ENCODE results near the gene MLLT3.

The MLLT3 gene

GRCh38 chr9:20557890-20558565 is 64.3 kb downstream of the MLLT3 start:
- DNase-seq (ENCODE audit: low read depth): no peak

GRCh38 chr9:20557285-20557684 is 65.0 kb downstream of the MLLT3 start:
- DNase-seq (ENCODE audit: low read depth): no peak

DNA sequence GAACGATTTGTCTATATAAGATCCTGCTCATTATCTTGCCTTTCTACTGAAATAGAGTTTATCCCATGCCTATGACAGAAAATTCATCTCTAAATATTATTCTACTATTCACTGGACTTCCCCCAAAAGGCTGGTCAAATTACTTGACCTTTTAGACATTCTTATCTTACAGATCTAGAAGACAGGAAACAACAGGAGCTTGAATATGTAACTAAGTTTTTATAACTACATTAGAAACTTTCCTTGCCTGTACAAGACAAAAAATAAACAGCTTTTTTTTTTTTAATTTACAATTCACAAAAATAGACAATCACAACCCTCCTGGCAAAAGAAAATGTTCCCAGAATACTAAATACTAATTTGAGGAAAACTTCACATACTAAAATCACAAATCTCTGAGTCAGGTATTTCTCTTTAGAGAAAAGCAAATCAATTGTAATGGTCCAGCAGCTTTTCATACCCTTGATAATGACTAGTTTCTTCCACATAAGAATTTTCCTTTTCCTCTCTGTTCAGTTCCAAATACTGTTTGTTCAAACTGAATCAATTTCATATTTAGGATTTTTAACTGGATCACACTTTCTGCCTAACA is 68.6 kb downstream of the MLLT3 start:
- DNase-seq (ENCODE audit: low read depth): no peak

- DNase-seq (ENCODE audit: low read depth): no peak
Observed at GRCh38 chr9:20552874-20553557, 69.3 kb downstream of the MLLT3 start.

DNA sequence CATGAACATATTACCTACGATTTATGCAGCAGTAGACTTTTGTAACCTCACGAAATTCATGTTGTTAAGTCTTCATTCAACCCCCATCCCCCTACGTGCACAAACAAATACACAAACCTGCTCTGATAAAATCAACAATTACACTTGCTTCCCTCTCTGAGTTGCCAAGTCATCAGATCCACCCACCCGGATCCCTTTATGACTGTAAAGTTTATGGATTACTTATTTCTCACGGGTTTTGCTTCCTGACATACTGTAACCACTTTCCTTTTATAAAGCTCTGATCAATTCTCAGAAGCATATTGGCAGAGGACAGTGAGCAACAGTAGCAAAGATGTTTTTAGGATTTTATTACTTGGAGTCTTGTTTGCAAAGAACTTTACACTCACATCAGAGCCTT is 70.5 kb downstream of the MLLT3 start:
- no peak for DNase-seq (ENCODE audit: low read depth)

DNA sequence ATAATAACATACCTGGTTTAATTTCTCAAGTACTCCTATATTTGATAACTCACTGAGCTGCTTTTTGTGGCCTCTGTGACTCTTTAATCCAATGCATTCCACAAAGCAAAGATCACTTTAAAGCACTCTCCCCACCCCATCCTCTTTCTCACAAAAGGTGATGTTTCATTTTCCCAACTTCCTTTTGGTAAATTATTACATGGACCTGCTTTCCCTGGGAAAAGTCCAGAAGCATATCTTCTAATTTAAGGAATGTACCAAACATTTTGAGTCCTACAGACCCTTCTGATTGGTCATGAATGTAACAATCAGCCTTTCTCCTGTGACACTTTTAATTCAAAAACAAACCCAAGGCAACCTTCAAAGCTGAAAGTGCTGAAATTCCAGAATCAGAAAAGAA is 71.1 kb downstream of the MLLT3 start:
- no peak for DNase-seq (ENCODE audit: low read depth)

DNA sequence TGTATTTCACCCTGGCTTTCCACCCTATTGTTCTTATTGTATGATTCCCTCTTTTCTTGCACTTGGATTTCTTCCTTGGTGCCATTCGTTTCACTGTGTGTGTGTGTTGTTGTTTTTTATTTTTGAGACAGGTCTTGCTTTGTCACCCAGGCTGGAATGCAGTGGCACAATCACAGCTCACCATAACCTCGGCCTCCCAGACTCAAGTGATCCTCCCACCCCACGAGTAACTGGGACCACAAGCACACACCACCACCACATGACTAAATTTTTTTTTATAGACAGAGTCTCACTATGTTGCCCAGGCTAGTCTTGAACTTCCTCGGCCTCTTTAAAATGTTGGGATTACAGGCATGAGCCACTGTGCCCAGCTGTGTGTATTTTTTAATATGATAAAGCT is 72.0 kb downstream of the MLLT3 start:
- no peak for DNase-seq (ENCODE audit: low read depth)

- DNase-seq (ENCODE audit: low read depth): no peak
Observed at GRCh38 chr9:20549053-20549452, 73.2 kb downstream of the MLLT3 start.

- DNase-seq (ENCODE audit: low read depth): no peak
Observed at GRCh38 chr9:20545023-20545622, 77.2 kb downstream of the MLLT3 start.

GRCh38 chr9:20540169-20540863 is 82.0 kb downstream of the MLLT3 start:
- no peak for DNase-seq (ENCODE audit: low read depth)

DNA sequence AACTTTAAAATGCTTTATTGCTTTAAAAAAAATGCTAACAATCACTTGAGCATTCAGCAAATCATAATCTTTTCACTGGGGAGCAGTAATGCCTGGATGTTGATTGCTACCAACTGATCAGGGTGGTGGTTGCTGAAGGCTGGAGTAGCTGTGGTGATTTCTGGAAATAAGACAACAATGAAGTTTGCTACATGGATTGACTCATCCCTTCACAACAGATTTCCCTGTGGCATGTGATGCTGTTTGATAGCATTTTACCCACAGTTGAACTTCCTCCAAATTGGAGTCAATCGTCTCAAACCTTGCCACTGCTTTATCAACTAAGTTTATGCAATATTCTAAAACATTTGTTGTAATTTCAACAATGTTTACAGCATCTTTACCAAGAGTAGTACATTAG is 83.3 kb downstream of the MLLT3 start:
- no peak for DNase-seq (ENCODE audit: low read depth)

DNA sequence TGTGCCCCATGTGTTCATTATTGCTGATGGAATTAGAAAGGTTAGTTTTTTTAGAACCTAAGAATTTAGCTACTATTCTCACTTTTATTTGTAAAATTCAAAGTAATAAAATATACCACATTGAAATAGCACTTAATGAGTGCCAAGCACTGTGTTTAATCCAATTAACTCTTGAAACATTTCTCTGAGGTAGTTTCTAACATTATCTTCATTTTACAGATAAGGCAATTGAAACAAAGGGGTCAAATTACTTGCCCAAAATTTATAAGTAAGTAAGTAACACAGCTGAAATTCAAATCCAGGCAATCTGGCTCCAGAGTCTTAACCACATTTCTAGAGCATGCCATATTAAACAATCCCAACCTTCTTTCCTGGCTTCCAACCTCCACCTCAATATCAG is 84.2 kb downstream of the MLLT3 start:
- DNase-seq (ENCODE audit: low read depth): no peak

GRCh38 chr9:20537294-20537693 is 85.0 kb downstream of the MLLT3 start:
- no peak for DNase-seq (ENCODE audit: low read depth)

DNA sequence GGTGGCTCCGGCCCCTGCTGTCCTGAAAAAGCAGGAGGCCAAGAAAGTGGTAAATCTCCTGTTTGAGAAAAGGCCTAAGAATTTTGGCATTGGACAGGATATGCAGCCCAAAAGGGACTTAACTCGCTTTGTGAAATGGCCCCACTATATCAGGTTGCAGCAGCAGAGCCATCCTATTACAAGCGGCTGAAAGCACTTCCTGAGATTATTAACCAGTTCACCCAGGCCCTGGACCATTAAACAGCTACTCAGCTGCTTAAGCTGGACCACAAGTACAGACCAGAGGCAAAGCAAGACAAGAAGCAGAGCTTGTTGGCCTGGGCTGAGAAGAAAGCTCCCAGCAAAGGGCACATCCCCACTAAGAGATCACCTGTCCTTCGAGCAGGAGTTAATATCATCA is 89.7 kb downstream of the MLLT3 start:
- DNase-seq (ENCODE audit: low read depth): no peak

GRCh38 chr9:20529837-20530236 is 92.5 kb downstream of the MLLT3 start:
- no peak for DNase-seq (ENCODE audit: low read depth)

- DNase-seq (ENCODE audit: low read depth): no peak
Observed at GRCh38 chr9:20528253-20528652, 94.0 kb downstream of the MLLT3 start.

GRCh38 chr9:20526500-20527319 is 95.6 kb downstream of the MLLT3 start:
- DNase-seq (ENCODE audit: low read depth): no peak

- no peak for DNase-seq (ENCODE audit: low read depth)
Observed at GRCh38 chr9:20524776-20525175, 97.5 kb downstream of the MLLT3 start.

GRCh38 chr9:20518737-20519136 is 103.6 kb downstream of the MLLT3 start:
- DNase-seq (ENCODE audit: low read depth): no peak

DNA sequence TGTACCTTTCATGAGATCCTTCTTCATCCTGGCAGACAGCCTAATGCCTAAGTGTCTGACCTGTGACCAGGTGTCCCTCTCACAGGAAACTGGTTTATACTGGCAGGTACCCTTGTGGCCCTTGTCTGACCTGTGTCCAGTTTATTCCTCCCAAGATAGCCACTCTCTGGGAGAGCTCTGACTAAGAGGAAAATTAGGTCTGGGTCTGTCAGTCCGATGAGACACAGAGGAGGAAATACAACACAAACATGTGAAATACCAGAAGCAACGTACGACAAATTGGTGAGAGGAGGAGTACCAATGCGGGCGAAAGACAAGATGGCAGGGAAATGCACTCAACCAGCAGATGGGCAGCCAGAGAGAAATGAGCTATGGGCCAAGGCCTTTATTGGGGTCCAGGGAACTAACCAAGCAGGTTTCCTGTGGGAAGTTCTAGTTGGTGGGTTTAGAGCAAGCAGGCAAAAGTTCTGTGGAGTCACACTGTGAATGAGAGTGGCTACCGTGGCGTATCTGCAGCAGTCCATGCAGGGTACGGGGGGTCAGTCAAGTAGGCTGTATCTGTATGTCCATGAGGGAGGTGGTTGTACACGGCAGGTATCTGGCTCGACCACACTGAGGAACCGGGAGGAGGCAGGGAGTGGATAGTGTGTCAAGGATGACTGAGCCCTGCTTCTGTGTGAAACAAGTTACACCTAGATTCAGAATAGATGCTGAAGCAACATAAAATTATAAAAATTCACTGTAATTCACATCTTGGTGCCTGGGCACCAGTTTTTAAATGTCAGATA is 109.0 kb downstream of the MLLT3 start:
- no peak for DNase-seq (ENCODE audit: low read depth)

DNA sequence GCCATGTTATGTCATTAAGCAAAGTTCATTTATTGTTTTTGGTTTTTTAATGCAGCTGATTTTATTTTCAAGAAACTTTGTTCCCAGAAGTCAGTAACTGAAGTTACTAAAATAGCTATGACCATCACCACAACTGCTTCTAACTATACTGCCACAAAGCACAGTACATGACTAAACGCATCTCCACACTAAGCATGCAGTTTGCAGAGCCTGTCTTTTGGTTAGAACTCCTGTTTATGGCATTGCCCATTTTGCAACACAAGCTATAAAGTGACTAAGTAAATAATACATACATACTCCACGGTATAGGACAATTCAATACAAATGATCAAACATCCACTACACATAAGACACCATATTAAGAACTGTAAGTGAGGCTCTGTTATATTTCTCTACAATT is 109.7 kb downstream of the MLLT3 start:
- DNase-seq (ENCODE audit: low read depth): no peak

All from activated T-helper 1 cell treated with Interleukin-2 at 50 U/mL for 16 hours (primary cell).